HG03060 (cell line): ENCODE data around the gene SCUBE3.

Experiments used
- ATAC-seq: cut with Tn5 transposase; IDR thresholded peaks from one replicate; pipeline ENCODE4 v1.9.1; 2021; ENCODE audit warnings: low read depth, moderate number of reproducible peaks; ENCODE audit not compliant: unreplicated experiment

Gene SCUBE3

GRCh38 chr6:35209081-35209480, 4.7 kb upstream of the SCUBE3 start:
- no peak for ATAC-seq

DNA sequence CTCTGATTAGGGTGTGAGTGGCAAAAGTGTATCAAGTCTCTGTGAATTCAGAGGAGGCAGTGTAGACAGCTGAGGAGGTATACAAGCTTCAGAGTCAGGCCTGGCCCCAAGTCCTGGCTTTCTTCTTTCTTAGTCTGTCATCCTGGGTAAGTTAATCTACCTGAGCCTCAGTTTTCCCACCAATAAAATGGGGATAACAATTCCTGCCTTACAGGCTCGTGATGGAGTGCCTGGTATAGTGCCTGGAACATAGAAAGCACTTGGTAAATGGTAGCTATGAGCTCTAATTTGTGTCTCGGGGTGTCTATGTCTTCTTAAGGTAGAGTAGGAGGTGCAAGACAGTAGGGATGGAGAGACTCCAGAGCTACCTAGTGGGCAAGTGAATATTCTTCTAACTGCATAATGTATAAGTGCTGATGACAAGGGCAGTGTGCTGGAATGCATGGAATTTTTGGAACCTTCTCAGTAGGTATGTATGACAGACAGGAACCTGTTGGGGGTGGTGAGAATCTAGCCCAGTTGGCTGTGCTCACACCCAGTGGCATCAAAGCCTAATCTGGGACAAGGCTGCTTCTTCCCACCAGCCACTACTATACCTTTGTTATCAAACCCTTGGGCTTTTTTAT, 4.0 kb upstream of the SCUBE3 start:
- ATAC-seq = no peak

DNA sequence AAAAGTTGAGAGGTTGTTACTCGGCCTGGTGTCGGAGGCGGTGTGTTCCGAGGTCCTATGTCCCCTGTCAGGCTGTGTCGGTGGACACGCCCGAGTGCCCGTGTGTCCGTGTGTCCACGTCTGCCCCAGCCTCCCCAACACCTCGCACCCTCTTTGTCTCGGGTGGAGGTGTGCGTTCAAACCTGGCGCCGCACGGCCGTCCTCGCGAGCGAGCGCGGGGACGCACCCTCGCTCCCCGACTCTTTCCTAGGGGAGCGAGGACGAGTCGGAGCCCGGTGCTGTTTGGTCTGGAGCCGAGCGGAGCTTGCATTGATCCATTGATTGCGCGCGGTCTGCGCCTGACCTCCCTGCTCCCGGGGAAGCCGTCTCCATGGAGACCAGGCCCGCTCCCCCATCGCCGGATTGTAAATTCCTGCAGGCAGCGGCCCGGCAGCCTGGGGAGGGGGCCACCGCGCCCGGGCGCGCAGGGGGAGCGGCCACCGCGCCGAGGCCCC, 411 bp upstream of the SCUBE3 start:
- ATAC-seq = no peak

DNA sequence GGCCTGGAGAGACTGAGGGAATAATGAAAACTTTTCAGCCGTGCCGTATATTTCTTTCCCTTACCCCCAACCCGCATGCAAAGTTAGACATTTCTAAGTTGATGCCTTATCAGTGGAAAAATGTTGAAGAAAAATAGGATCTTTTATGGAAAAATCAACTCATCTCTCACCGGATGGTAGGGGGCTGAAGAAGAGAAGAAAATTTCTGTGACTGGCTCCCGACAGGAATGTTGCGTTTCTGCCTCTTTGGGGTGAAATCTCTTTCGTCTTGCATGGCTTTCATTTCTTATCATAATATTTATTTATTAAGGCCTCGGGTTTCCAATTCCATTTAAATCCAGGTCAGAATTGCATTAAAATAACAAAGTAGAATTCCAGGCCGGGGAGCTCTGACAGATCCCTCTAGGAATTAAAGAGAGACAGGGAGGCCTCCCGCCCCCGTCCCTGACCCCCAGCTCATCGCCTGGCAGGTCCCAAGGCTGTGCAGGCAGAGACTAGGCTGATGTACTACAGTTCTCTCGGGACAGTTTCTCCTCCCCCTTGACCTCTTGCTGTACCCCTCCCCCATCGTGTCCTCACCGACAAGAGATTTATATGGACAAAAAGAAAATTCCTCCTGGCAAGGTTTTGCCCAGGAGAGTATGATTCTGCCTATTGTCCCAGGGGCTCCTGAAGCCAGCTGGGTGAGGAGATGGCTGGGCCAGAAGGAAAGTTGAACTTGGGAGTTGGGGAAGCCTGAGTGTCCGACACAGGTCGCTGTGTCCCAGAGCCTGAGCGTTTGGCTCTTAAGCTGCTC, 1.3 kb downstream of the SCUBE3 start:
- no peak for ATAC-seq

DNA sequence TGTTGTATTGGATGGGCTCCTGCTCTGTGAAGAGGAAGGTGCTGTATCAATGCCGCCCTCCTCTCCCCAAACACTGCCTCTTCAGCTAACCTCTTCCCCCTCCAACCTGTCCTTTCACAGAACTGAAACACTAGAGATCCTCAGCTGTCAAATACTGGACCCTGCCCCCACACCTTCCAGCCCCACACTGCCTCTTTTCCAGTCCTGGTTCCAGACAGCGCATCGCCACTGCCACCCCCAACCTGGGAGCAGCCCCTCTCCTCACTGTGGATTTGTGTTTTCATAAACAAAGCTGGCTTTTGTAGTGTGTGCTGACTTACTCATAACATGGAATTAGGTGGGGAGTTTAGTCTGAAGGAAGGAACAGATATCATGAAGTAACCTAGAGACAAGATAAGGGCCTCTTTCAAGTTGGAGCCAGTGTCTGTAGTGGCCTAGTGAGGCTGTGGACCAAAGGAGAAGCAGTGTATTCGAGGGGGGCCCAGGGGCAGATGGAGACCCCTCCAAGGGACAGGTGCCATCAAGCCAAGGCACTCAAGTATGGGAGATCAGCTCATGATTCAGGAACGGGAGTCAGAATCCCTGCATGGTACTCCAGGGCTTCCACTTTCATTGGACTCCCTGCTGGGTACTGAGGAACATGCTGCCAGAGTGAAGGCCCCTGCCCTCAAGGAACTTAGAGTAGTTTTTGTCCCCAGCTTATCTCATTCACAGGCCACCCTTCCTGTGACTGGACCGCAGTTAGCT, 2.1 kb downstream of the SCUBE3 start:
- no peak for ATAC-seq

DNA sequence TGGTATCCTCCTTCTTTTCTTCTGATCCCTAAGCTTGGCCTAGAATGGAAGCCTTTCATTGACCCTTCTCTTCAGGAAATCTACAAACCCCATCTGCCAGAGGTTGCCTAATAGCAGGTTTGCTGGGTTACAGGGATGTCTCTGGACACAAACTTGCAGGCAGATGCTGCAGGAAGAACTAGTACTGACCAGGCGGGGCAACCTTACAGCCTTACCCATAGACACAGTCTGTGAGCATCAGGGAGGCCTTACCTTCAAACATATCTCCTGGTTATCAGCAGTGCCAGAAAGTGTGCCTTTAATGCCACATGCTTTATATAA, 2.6 kb downstream of the SCUBE3 start:
- ATAC-seq = no peak

GRCh38 chr6:35216851-35217811, 3.4 kb downstream of the SCUBE3 start:
- no peak for ATAC-seq

DNA sequence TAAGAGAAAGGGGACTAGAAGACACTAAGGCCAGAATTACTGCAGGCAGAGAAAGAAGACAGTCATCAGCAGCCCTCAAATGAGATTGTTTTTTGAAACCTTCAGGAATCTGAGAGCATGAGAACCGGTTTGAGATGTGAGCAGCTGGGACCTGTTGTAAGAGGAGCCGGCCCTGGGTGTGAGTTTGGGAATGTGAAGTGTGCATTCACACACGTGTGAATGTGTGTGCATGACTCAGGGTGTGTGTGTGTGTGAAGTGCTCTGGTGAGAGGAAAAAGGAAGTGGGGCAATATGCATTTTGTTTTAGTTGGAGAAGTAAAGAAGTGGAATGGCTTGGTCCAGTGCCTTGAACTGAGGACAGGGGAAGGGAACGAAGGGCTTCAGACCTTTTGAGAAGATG, 4.3 kb downstream of the SCUBE3 start:
- ATAC-seq = no peak

DNA sequence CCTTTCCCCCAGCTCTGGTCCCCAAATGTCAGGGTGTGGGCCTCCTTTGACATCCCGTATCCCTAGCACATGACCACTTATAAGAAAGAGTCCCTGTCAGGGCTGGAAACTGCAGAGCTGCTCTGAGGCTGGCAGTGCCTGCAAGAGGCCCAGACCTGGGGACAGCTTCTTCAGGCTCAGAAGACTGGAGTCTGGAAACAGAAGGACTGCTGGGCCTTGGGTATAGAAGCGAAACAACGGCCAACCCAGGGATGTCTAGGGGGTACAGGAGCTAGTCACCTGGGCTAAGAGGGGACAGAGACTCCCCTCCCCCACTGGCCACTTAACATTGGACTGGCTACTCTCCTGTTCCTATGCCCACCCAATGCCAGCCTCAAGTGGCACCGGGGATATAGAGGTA, 4.7 kb downstream of the SCUBE3 start:
- no peak for ATAC-seq

GRCh38 chr6:35219683-35220326, 6.0 kb downstream of the SCUBE3 start:
- ATAC-seq = no peak

DNA sequence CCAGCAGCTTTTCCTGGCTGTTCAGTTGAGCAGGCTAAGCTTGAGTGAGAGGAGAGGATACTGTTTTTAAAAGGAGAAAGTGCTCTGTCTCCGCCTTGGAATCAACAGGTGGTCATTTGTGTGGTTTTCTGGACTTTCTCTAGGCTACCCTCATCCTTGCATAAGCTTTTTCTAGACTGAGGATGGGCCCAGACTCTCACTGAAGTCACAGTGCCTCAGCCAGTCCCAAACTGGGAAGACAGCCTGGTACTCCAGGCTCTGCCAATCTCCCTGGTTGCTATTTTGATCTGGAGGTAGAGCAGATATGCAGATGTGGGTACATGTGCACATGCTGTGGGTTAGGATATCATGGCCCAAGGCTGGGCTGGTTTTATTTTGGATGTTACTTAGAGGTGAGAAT, 7.0 kb downstream of the SCUBE3 start:
- ATAC-seq = no peak

DNA sequence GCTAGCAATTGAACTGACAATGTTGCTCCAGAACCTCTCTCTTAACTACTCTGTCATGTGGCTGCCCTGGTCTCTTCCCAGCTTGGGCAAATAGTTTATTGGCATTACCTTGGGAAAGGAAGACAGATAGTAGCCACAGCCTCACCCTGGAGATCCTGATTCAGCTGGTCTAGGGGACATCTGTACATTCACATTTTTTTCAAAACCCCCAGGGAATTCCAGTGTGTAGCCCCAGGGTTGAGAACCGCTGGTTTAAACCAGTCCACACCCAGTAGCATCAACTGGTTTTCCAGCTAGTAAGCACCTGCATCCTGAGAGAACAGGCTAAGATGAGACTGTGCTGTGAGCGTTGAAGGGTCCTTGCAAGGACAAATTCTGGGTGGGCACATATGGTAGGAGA, 9.6 kb downstream of the SCUBE3 start:
- ATAC-seq = no peak

- ATAC-seq = no peak
These were observed 11.0 kb downstream of the SCUBE3 start for GRCh38 chr6:35224720-35225119.

GRCh38 chr6:35228481-35228880, 14.7 kb downstream of the SCUBE3 start:
- ATAC-seq = no peak

- ATAC-seq = no peak
These were observed 15.5 kb downstream of the SCUBE3 start for GRCh38 chr6:35229304-35229703.

GRCh38 chr6:35230498-35230897, 16.7 kb downstream of the SCUBE3 start:
- no peak for ATAC-seq

DNA sequence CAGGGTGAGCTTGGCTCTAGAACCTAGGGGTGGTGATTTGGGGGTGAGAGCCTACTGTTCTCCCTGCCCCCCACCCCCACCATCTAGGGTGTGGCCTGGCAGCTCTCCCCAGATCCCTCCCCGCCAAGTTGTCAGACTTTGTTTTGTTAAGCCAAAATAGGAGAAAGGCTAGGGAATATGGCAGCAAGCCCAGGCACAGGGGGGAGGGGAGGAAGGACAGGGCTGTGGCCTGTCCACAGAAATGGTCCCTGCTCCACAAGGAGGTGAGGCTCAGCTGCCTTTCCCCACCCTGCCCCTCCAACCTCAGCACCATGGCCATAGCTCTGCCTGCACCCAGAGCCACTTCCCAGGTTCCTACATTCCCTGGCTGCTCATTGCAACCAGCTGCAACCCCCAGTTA, 17.2 kb downstream of the SCUBE3 start:
- no peak for ATAC-seq

- no peak for ATAC-seq
These were observed 17.8 kb downstream of the SCUBE3 start for GRCh38 chr6:35231563-35231962.

- ATAC-seq = no peak
These were observed 21.1 kb downstream of the SCUBE3 start for GRCh38 chr6:35234901-35235300.

- no peak for ATAC-seq
These were observed 22.5 kb downstream of the SCUBE3 start for GRCh38 chr6:35236223-35236622.
